HAP-1 (cell line): Measurements from ENCODE around the gene KIFC1.

Experiments
- DNase-seq, 2 experiments: peaks; one replicate each; pipeline ENCODE4 v3.0.0-alpha.2; 2016 to 2020; ENCODE audit warnings: low spot score in 2 of 2
- H3K27me3 ChIP-seq: fragments of 250-450 bp; sonication (Bioruptor Pico); 2 replicates; pipeline ENCODE4 v1.5.1; 2020; ENCODE audit warnings: low read depth, mild to moderate bottlenecking, moderate library complexity
- H3K36me3 ChIP-seq: fragments of 250-450 bp; sonication (Bioruptor Pico); replicated peaks from 2 replicates; pipeline ENCODE4 v1.5.1; 2020; ENCODE audit warnings: mild to moderate bottlenecking
- H3K4me1 ChIP-seq: fragments of 250-450 bp; sonication (Bioruptor Pico); 2 replicates; pipeline ENCODE4 v1.5.1; 2020; ENCODE audit warnings: mild to moderate bottlenecking
- H3K4me3 ChIP-seq: fragments of 250-450 bp; sonication (Bioruptor Pico); 2 replicates; pipeline ENCODE4 v1.5.1; 2020; ENCODE audit warnings: mild to moderate bottlenecking, moderate library complexity
- H3K9me3 ChIP-seq: fragments of 250-450 bp; sonication (Bioruptor Pico); 2 replicates; pipeline ENCODE4 v1.5.1; 2020; ENCODE audit warnings: mild to moderate bottlenecking, moderate library complexity
- in situ Hi-C: fragments of 300-500 bp; cut with MboI; formaldehyde crosslinking; loops from 3 replicates; pipeline ENCODE4 v1.14.3; 2020; ENCODE audit warnings: low sequenced_read_pairs, inconsistent platforms, mixed read lengths

Gene KIFC1

DNA sequence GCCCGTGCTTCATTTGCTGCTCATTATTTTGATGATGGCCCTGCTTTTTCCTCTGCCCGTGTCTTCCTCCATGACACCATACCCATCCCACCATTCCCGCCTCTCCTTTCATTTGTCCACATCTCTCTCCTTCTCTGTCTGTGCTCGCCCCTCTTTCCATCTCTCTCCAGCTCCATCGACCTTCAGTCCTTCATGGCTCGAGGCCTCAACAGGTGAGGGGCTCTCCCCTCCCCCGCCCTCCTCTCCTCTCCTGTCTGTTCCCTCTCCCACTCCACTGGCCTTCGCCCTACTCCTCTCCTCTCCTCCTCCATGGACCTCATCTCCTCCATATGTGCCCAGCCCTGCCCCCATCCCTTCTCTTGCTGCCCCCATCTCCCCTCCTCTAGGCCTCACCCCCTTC is 50.7 kb downstream of the KIFC1 start:
- in situ Hi-C loops: no loop called here
- Histone ChIP-seq H3K27me3 (no peaks in the 10 kb centered on the region), H3K36me3 (peaks cover 3% of the 10 kb centered on the region), H3K9me3 (no peaks in the 10 kb centered on the region), H3K4me3 (no peak overlapping the region), H3K4me1 (no peaks in the 10 kb centered on the region)
- no peak for DNase-seq

DNA sequence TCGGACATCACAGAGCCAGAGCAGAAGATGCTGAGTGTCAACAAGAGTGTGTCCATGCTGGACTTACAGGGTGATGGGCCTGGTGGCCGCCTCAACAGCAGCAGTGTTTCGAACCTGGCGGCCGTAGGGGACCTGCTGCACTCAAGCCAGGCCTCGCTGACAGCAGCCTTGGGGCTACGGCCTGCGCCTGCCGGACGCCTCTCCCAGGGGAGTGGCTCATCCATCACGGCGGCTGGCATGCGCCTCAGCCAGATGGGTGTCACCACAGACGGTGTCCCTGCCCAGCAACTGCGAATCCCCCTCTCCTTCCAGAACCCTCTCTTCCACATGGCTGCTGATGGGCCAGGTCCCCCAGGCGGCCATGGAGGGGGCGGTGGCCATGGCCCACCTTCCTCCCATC is 51.4 kb downstream of the KIFC1 start:
- no peak for DNase-seq
- no peaks in the 10 kb centered on the region for H3K4me1 ChIP-seq
- H3K4me3 ChIP-seq: no peak overlapping the region
- in situ Hi-C loops: no loop called here
- no peaks in the 10 kb centered on the region for H3K27me3 ChIP-seq
- H3K36me3 ChIP-seq: peaks cover 3% of the 10 kb centered on the region
- no peaks in the 10 kb centered on the region for H3K9me3 ChIP-seq

GRCh38 chr6:33443619-33444504 is 52.2 kb downstream of the KIFC1 start:
- Histone ChIP-seq H3K36me3 (peaks cover 3% of the 10 kb centered on the region), H3K27me3 (no peaks in the 10 kb centered on the region), H3K4me3 (no peak overlapping the region), H3K4me1 (no peaks in the 10 kb centered on the region), H3K9me3 (no peaks in the 10 kb centered on the region)
- DNase-seq: no peak
- in situ Hi-C loops: no loop called here

GRCh38 chr6:33445119-33445603 is 53.5 kb downstream of the KIFC1 start:
- H3K9me3 ChIP-seq: no peaks in the 10 kb centered on the region
- H3K27me3 ChIP-seq: no peaks in the 10 kb centered on the region
- no peak overlapping the region for H3K4me3 ChIP-seq
- no peaks in the 10 kb centered on the region for H3K4me1 ChIP-seq
- peaks cover 3% of the 10 kb centered on the region for H3K36me3 ChIP-seq
- in situ Hi-C loops: no loop called here
- DNase-seq: no peak

- Histone ChIP-seq H3K36me3 (peaks cover 3% of the 10 kb centered on the region), H3K4me1 (no peaks in the 10 kb centered on the region), H3K4me3 (no peak overlapping the region), H3K9me3 (no peaks in the 10 kb centered on the region), H3K27me3 (no peaks in the 10 kb centered on the region)
- in situ Hi-C loops: no loop called here
- DNase-seq: no peak
Measured at GRCh38 chr6:33446356-33446755, 54.7 kb downstream of the KIFC1 start.

DNA sequence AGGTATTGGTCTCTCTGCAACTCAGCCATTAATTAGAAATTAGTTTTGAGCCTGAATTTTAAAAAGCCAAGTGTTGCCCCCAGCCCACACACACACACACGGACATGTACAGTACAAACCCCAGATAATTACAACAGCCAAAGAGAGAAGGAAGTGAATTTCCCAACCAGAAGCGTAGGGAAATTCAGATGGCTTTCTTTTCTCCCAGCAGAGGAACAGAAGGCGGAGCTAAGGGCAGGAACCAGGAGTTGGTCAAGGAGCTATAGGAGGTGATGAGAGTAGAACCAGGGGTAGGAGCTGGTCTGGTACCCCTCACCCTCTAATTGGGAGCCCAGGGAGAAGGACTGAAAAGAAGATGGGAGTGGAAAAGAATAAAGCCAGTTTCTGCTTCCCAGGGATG is 58.8 kb downstream of the KIFC1 start:
- H3K27me3 ChIP-seq: no peaks in the 10 kb centered on the region
- H3K4me3 ChIP-seq: no peak overlapping the region
- in situ Hi-C loops: no loop called here
- no peaks in the 10 kb centered on the region for H3K4me1 ChIP-seq
- H3K9me3 ChIP-seq: no peaks in the 10 kb centered on the region
- no peak for DNase-seq
- peaks cover 6% of the 10 kb centered on the region; the same call in 1 of the 2 replicates for H3K36me3 ChIP-seq

DNA sequence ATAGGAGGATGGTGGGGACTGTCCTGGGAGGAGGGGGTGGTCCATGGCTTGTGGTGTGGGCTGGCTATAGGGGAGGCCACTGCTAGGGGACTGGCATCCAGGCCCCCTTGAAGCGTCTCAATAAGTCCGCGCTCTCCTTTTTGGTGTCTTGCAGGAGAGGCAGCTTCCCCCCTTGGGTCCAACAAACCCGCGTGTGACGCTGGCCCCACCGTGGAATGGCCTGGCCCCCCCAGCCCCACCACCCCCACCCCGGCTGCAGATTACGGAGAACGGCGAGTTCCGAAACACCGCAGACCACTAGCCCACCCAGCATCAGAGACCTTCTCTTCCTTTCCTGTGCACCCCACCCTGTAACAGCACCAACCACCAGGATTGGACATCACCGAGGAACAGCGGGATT is 60.0 kb downstream of the KIFC1 start:
- Histone ChIP-seq H3K27me3 (no peaks in the 10 kb centered on the region), H3K4me3 (no peak overlapping the region), H3K4me1 (no peaks in the 10 kb centered on the region), H3K36me3 (peaks cover 4% of the 10 kb centered on the region; the same call in 1 of the 2 replicates), H3K9me3 (no peaks in the 10 kb centered on the region)
- no peak for DNase-seq
- in situ Hi-C loops: no loop called here

- Histone ChIP-seq H3K9me3 (no peaks in the 10 kb centered on the region), H3K4me3 (no peak overlapping the region), H3K27me3 (no peaks in the 10 kb centered on the region), H3K4me1 (no peaks in the 10 kb centered on the region), H3K36me3 (peaks cover 4% of the 10 kb centered on the region; the same call in 1 of the 2 replicates)
- DNase-seq: no peak
- in situ Hi-C loops: no loop called here
Measured at GRCh38 chr6:33452496-33452895, 60.9 kb downstream of the KIFC1 start.

DNA sequence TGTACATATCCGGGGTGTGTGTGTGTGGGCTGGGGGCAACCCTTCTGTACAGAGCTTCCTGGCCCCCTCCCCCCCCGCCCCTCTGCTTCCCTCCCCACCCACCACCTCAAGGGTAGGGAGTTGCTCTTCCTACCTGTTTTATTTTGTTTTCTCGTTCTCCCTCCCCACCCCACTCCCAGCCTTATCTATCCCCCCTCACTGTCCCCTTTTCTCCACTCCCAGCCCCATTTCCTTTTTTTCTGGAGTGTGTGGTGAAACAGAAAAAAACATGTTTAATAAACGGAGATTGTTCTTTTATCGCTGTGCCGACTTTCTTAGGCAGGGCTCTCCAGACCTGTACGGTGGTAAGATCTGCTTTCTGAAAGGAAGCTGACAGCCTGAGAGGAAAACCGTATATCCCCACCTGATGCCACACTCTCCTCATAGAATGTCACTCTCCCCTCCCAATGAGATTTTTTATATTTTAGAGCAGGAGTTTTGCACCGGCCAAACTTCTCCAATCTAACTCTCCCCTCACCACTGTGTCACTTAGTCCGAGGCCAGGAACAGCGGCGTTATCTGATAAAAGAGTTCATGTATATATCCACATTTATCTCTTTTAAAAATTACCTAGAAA is 61.9 kb downstream of the KIFC1 start:
- DNase-seq: no peak
- peaks cover 4% of the 10 kb centered on the region; the same call in 1 of the 2 replicates for H3K36me3 ChIP-seq
- peak overlapping the region; percentile 81 for H3K4me3 ChIP-seq
- H3K4me1 ChIP-seq: no peaks in the 10 kb centered on the region
- in situ Hi-C loops: no loop called here
- no peaks in the 10 kb centered on the region for H3K27me3 ChIP-seq
- H3K9me3 ChIP-seq: no peaks in the 10 kb centered on the region

DNA sequence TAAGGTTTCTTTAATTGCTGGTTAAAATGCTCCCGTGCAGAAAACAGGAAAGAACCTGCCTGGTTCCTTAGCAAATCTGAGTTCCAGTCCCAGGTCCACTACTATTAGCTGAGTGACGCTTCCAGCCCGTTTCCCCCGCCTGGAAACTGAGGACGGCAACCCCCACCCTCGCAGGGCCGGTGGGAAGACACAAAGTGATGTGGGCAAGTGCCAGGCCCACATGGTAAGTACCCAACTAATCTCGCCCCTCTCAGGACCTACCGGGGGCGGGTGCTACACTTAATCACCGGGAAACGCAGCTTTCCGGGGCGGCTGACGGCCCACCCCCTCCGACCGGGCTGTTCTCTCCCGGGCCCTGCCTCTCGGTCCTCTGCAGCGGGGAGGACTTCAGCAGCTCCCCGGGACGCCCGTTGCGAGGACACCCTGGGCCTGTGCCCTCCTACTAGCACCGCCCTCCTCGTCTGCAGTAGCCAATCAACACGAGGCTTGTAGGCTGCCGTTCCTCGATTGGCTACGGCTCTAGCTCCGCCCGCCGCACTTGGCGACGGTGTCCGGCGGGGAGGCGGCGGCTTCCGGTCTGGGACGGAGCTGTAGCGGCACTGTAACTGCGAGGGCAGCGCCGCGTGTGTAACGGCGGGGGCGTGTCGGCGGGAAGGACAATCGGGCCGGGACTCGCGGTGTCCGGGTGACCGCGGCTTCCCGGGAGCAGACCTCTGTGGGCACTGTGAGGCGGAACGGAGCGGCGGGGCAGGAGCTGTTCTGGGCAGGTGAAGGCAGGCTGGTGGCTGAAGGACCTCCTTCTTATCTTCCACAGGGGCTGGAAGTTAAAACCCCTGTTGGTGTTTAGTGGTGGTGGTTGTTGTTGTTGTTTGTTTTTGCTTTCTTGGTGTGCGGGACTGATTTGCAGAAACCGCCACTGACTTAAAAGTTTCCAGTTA is 62.7 kb downstream of the KIFC1 start, which contains the start of gene ZBTB9:
Gene ZBTB9 (plus strand): TSS at position 568 of the 938 bp plus-strand sequence. CDS start 525 bp downstream, outside the sequence.
- no peaks in the 10 kb centered on the region; the same call in 1 of the 2 replicates for H3K9me3 ChIP-seq

DNA sequence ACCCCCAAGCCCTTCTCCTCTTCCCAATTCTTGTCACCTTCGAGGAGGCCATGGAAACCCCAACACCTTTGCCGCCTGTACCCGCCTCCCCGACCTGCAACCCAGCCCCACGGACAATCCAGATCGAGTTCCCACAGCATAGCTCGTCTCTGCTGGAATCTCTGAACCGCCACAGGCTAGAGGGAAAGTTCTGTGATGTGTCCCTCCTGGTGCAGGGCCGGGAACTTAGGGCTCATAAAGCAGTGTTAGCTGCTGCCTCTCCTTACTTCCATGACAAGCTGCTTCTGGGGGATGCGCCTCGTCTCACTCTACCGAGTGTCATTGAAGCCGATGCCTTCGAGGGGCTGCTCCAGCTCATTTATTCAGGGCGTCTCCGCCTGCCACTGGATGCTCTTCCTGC is 63.4 kb downstream of the KIFC1 start:
- Histone ChIP-seq H3K36me3 (peaks cover 4% of the 10 kb centered on the region; the same call in 1 of the 2 replicates), H3K27me3 (no peaks in the 10 kb centered on the region), H3K4me3 (peak overlapping the region; percentile 81), H3K4me1 (no peaks in the 10 kb centered on the region), H3K9me3 (no peaks in the 10 kb centered on the region; the same call in 1 of the 2 replicates)
- in situ Hi-C loops: no loop called here
- no peak for DNase-seq

More for the DNA sequence above, 62.7 kb downstream of the KIFC1 start, which contains the start of gene ZBTB9:
- Histone ChIP-seq H3K4me1 (no peaks in the 10 kb centered on the region), H3K36me3 (peaks cover 4% of the 10 kb centered on the region; the same call in 1 of the 2 replicates), H3K27me3 (no peaks in the 10 kb centered on the region), H3K4me3 (peak within 1 kb of the TSS; percentile 81)
- DNase-seq: peak; percentile 97
- in situ Hi-C loops: no loop called here

- Histone ChIP-seq H3K4me1 (no peaks in the 10 kb centered on the region), H3K27me3 (no peaks in the 10 kb centered on the region), H3K9me3 (no peaks in the 10 kb centered on the region; the same call in 1 of the 2 replicates), H3K4me3 (no peak overlapping the region), H3K36me3 (peaks cover 4% of the 10 kb centered on the region; the same call in 1 of the 2 replicates)
- no peak for DNase-seq
- in situ Hi-C loops: no loop called here
Measured at GRCh38 chr6:33456156-33456555, 64.5 kb downstream of the KIFC1 start.

GRCh38 chr6:33458676-33459075 is 67.1 kb downstream of the KIFC1 start:
- H3K9me3 ChIP-seq: no peaks in the 10 kb centered on the region; the same call in 1 of the 2 replicates
- DNase-seq: no peak
- no peak overlapping the region for H3K4me3 ChIP-seq
- H3K36me3 ChIP-seq: peaks cover 4% of the 10 kb centered on the region; the same call in 1 of the 2 replicates
- H3K27me3 ChIP-seq: no peaks in the 10 kb centered on the region
- in situ Hi-C loops: no loop called here
- no peaks in the 10 kb centered on the region for H3K4me1 ChIP-seq
